ENCODE measurements around the gene TRABD2A.
"Not testable (repeated sequence)": the region's sequence is repeated elsewhere in the genome, so short reads cannot be mapped to it uniquely, and the experiment has no call there.

The TRABD2A gene

GRCh38 chr2:84879584-84880394, 1.1 kb downstream of the TRABD2A start:
- DNase-seq (ENCODE audit: low spot score), result no peak

GRCh38 chr2:84878896-84879583, 1.8 kb downstream of the TRABD2A start:
- DNase-seq (ENCODE audit: low spot score), result no peak

- no peak for DNase-seq (ENCODE audit: low spot score)
These were observed 2.4 kb downstream of the TRABD2A start for GRCh38 chr2:84878459-84878858.

GRCh38 chr2:84876369-84876768, 4.5 kb downstream of the TRABD2A start:
- no peak for DNase-seq (ENCODE audit: low spot score)

GRCh38 chr2:84875619-84876018, 5.3 kb downstream of the TRABD2A start:
- not testable (repeated sequence) for DNase-seq (ENCODE audit: low spot score)

GRCh38 chr2:84875213-84875560, 5.7 kb downstream of the TRABD2A start:
- no peak for DNase-seq (ENCODE audit: low spot score)

GRCh38 chr2:84874381-84875212, 6.3 kb downstream of the TRABD2A start:
- DNase-seq (ENCODE audit: low spot score), result no peak

GRCh38 chr2:84873350-84873749, 7.5 kb downstream of the TRABD2A start:
- DNase-seq (ENCODE audit: low spot score), result no peak

- DNase-seq (ENCODE audit: low spot score), result not testable (repeated sequence)
These were observed 8.2 kb downstream of the TRABD2A start for GRCh38 chr2:84872691-84873090.

- no peak for DNase-seq (ENCODE audit: low spot score)
These were observed 10.6 kb downstream of the TRABD2A start for GRCh38 chr2:84870306-84870705.

GRCh38 chr2:84868327-84868726, 12.6 kb downstream of the TRABD2A start:
- not testable (repeated sequence) for DNase-seq (ENCODE audit: low spot score)

- DNase-seq (ENCODE audit: low spot score), result no peak
These were observed 14.8 kb downstream of the TRABD2A start for GRCh38 chr2:84866122-84866521.

- peak; percentile 51 for DNase-seq (ENCODE audit: low spot score)
These were observed 15.6 kb downstream of the TRABD2A start for GRCh38 chr2:84865181-84865783.

- no peak for DNase-seq (ENCODE audit: low spot score)
These were observed 18.9 kb downstream of the TRABD2A start for GRCh38 chr2:84862006-84862405.

GRCh38 chr2:84861539-84861938, 19.3 kb downstream of the TRABD2A start:
- DNase-seq (ENCODE audit: low spot score), result no peak

- DNase-seq (ENCODE audit: low spot score), result no peak
These were observed 21.9 kb downstream of the TRABD2A start for GRCh38 chr2:84858937-84859336.

- DNase-seq (ENCODE audit: low spot score), result no peak
These were observed 22.8 kb downstream of the TRABD2A start for GRCh38 chr2:84858123-84858522.

- no peak for DNase-seq (ENCODE audit: low spot score)
These were observed 23.3 kb downstream of the TRABD2A start for GRCh38 chr2:84857566-84857965.

GRCh38 chr2:84856787-84857186, 24.1 kb downstream of the TRABD2A start:
- no peak for DNase-seq (ENCODE audit: low spot score)

- no peak for DNase-seq (ENCODE audit: low spot score)
These were observed 25.2 kb downstream of the TRABD2A start for GRCh38 chr2:84855731-84856130.

GRCh38 chr2:84854850-84855249, 26.0 kb downstream of the TRABD2A start:
- no peak for DNase-seq (ENCODE audit: low spot score)

GRCh38 chr2:84851876-84852275, 29.0 kb downstream of the TRABD2A start:
- no peak for DNase-seq (ENCODE audit: low spot score)

All from pons (tissue), 1 donor.